GM18505 (cell line): Measurements from ENCODE around the gene LRRC28.

Source experiments
- ATAC-seq: cut with Tn5 transposase; IDR thresholded peaks from one replicate; pipeline ENCODE4 v1.9.1; 2021; ENCODE audit not compliant: unreplicated experiment
- POLR2A ChIP-seq: IDR thresholded peaks from 4 replicates; pipeline ENCODE4 v1.6.1; 2011; ENCODE audit warnings: borderline replicate concordance; ENCODE audit not compliant: insufficient read depth, insufficient read length; ENCODE audit errors: extremely low read depth

The LRRC28 gene

GRCh38 chr15:99433026-99433756 is 181.9 kb downstream of the LRRC28 start:
- TF ChIP-seq POLR2A = peak; percentile 34
- ATAC-seq = no peak

DNA sequence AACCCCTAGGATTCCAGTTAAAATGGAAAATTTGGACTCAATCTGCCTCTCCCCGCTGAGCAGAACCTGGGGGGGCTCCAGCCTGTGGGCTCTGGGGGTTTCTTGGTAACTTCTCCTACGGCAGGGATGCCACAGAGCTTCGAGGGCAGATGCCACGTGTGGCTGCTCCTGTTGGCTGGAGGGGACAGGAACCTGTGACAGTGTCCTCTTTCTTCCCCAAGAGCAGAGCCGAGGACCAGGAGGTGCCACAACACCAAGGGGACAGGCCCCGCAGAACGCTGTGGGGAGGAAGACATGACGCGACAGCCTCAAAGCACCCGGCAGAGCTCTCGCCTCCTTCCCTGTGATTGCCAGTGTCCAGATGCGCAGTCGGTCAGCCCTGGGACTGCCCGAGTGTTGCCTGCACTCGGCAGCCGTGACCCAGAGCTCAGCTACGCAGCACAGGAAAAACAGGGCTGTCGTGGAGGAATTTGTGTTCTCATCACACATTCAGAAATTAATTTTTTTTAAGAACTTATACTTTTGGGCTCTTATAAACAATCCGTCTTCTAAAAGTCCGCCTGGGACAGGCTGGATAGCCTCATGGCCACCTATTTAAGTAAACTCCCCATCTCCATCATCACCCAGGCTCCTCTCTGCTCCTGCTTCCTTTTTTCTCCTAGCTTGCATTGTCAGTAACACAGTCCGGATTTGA is 182.6 kb downstream of the LRRC28 start:
- ATAC-seq = no peak
- TF ChIP-seq POLR2A = no peak

DNA sequence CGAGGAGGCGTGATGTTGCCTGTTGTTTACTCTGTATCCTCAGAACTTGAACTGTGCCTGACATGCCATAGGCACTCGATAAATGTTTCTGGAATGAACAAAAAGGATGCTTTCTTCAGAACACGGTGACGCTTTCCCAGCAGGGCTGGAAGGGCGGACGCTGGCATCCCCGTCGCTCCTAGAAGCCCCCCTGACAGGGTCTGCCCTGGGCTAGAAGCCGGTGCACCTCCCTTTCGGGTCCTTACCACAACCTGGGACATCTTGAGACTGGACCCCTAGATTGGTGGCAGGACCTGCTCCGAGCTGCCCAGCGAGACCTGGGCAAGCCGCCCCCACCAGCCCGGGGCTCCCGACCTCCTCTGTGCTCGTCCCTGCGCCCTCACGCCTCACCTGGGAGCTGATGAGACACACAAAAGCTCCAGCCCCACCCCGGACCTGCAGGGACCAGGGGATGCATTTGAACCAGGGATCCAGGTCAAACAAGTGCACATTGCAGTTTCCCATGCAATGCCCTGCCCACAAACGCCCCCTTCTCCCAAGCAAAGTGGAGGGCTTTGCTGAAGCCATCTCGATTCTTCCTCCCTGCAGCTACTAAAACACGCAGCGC is 183.3 kb downstream of the LRRC28 start:
- no peak for TF ChIP-seq POLR2A
- no peak for ATAC-seq

- TF ChIP-seq POLR2A = no peak
- no peak for ATAC-seq
Observed at GRCh38 chr15:99435113-99435695, 183.9 kb downstream of the LRRC28 start.

DNA sequence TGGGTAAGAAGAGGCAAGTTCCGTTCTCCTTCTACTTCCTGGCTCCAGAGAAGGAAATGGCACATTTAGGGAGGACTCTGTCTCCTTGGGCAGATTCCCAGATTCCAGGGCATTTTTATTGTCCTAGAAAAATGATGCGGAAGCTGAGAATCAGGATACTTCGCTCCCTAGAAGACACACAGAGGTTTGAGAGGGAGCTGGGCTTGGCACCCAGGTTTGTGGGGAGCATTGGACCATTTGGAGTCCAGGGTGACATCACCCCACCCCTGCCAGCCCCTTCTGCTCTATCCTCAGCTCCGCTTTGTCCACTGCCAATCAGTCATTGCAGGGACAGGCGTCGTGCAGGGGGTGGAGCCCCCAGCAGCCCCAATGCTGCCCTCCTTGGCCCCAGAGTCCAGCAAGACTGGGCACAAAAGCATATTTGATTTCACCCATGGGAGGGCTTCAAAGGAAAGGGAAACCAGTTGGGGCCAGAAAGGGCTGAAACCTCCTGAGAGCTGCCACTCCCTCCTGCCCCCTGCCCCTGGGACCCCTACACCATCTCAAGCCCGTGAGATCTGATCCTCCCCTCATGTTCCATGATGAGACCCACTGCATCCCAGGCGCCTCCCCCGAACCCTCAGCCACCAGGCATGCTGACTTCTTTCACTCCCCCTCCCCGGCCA is 184.7 kb downstream of the LRRC28 start:
- ATAC-seq = no peak
- no peak for TF ChIP-seq POLR2A

GRCh38 chr15:99436542-99437314 is 185.4 kb downstream of the LRRC28 start:
- ATAC-seq = no peak
- no peak for TF ChIP-seq POLR2A

DNA sequence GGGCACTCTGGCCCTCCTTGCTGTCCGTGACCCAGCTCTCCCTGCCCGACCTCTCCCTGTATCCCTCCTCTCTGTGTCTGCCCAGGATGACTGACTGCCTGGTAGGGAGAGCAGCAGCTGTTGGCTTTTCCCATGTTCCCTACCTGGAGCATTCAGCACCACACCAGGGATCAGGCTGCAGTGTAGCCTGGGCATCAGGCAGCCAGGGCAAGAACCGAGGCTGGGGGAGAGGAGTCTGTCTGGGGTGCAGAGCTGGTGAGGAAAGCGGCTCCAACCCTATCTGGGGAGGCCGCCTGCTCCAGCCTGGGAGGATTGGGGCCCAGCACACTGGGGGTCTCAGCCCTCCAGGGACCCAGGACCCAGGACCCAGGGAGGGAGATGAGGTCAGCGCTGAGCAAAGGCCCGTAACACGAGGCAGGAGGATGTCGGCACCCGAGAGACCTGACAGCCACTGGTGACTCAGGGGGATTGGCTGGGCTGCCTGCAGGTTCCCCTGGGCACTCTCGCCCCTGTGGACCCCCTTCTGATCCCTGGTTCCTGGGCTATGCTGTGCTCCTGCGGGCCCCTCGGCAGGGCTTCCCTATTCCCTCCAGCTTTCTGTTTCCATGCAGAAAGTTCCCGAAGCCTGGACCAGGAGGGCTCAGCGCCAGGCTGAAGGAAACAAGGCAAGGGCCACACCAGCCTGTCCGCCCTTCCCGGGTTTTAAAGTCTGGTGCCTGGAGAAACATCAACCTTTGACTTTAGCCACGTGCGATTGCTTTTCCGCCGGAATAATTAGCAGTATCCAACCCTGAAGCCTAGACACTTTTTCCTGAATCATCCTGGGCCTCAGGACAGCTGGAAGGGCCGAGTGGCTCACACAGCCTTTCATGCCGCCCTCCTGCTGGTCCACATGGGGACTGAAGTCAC is 186.3 kb downstream of the LRRC28 start:
- TF ChIP-seq POLR2A = no peak

DNA sequence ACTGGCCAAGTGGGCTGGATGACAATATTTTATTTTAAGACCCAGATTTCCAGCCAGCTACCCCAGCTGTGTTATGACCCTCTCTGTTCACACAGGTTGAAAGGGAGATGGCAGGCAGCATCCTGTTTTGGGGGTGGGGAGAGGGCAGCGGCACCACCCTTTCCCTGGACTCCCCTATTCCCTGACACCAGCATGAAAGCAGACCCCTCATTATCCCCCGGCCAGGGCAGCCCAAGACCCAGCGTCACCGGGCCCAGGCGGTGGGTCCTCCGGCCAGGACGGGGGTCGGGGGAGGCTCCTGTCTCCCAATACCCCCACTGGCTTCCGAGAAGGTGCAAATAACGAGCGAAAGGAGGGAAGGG is 186.9 kb downstream of the LRRC28 start:
- ATAC-seq = no peak

More for the DNA sequence above, 186.3 kb downstream of the LRRC28 start:
- ATAC-seq = no peak

GRCh38 chr15:99438691-99439523 is 187.6 kb downstream of the LRRC28 start:
- no peak for ATAC-seq

More for the DNA sequence above, 186.9 kb downstream of the LRRC28 start:
- TF ChIP-seq POLR2A = no peak

DNA sequence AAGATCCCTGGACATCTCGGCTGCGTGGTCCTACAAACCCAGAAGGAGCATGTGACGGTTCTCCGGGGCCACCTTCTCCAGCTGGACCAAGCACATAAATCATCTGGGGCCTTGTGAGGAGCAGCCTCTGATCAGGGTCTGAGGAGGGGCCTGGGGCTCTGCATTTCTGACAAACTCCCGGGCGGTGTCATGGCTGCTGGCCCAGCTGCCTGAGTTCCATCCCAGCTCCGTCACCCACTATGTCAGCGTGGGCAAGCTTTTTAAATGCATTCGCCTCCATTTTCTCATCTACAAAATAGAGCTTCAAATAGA is 188.2 kb downstream of the LRRC28 start:
- no peak for ATAC-seq
- TF ChIP-seq POLR2A = no peak

More at GRCh38 chr15:99438691-99439523, 187.6 kb downstream of the LRRC28 start:
- TF ChIP-seq POLR2A = no peak

DNA sequence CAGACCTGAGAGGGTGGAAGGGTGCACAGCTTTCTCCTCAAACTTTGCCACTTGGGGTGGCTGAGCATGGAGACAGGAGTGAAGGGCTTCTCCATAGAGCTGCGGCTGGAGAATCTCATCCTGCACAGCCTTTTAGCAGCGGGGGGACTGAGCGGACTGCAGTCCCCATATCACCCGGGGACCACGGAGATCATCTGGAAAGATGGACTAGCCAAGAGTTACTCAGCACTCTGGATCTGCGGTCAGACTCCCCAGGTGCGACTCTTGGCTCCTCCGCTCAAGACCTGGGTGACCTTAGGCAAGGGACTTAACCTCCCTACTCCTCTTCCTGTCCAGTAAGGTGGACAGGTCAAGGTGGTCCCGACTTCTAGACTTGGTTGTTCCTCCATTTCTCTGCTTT is 188.7 kb downstream of the LRRC28 start:
- ATAC-seq = no peak
- no peak for TF ChIP-seq POLR2A
